ENCODE measurements around the gene MRPL3. TPM values are rescaled to one million over a fixed set of nuclear protein-coding genes. Genes with fewer than 3 reads are reported as not detected.
"Not testable (repeated sequence)": the region's sequence is repeated elsewhere in the genome, so short reads cannot be mapped to it uniquely, and the experiment has no call there.

MRPL3 gene
- total RNA-seq, 2 experiments from 2014 or later = 168 TPM

- Mint-ChIP-seq H3K36me3 (ENCODE audit: low read depth) (peaks cover 48% of the 10 kb centered on the region), H3K27ac (no peak overlapping the region), H3K9me3 (no peaks in the 10 kb centered on the region), H3K27me3 (no peaks in the 10 kb centered on the region), H3K4me3 (no peak overlapping the region), H3K4me1 (ENCODE audit: low read depth) (peaks cover 27% of the 10 kb centered on the region)
- CTCF ChIA-PET = no interaction called here
- ATAC-seq (no peak), DNase-seq (no peak)
- intact Hi-C loops (cut with micrococcal nuclease) = no loop called here
- TF ChIP-seq CTCF (IDR thresholded peaks at IDR 0.05) = no peak
- POLR2A ChIA-PET = interaction anchor here (0.7 to 1.8 kb wide), 4 partner anchors 9 to 20 kb away, joined by 3 to 8 read pairs (median 3); no protein-coding TSS in a partner anchor
Measured at GRCh38 chr3:131491775-131492174, 11.0 kb downstream of the MRPL3 start.

DNA sequence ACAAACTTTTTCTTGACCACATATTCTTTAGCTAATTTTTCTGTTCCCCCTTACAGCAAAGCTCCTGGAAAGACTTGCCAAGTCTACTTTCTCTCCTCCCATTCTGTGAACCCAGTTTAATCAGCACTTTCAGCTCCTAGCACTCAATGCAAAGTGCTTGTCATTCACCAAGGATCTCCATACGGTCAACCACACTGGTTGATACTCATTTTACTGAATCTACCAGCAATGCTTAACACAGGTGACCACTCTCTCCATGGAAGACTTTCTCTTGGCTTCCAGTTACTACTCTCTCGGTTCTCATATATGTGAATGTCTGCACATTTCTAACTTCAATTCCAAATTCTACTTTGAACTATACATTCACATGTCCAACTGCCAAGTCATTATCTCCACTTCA, 11.7 kb downstream of the MRPL3 start:
- Mint-ChIP-seq H3K27me3 (no peaks in the 10 kb centered on the region), H3K9me3 (no peaks in the 10 kb centered on the region), H3K27ac (no peak overlapping the region), H3K4me1 (ENCODE audit: low read depth) (peaks cover 29% of the 10 kb centered on the region), H3K36me3 (ENCODE audit: low read depth) (peaks cover 49% of the 10 kb centered on the region), H3K4me3 (no peak overlapping the region)
- DNase-seq (no peak), ATAC-seq (no peak)
- TF ChIP-seq CTCF (IDR thresholded peaks at IDR 0.05) = no peak
- ChIA-PET CTCF (interaction anchor here (0.8 to 1.5 kb wide), 2 partner anchors 20 to 458 kb away, joined by 3 to 5 read pairs; no protein-coding TSS in a partner anchor), POLR2A (interaction anchor here (1.6 to 1.8 kb wide), 2 partner anchors 9 to 10 kb away, joined by 3 to 8 read pairs; no protein-coding TSS in a partner anchor)
- intact Hi-C loops (cut with micrococcal nuclease) = no loop called here

DNA sequence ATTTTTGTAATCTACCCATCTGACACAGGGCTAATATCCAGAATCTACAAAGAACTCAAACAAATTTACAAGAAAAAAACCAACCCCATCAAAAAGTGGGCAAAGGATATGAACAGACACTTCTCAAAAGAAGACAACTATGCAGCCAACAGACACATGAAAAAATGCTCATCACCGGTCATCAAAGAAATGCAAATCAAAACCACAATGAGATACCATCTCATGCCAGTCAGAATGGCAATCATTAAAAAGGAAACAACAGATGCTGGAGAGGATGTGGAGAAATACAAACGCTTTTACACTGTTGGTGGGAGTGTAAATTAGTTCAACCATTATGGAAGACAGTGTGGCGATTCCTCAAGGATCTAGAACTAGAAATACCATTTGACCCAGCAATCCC, 16.2 kb downstream of the MRPL3 start:
- CTCF ChIA-PET; H3K9me3 Mint-ChIP-seq; H3K27me3 Mint-ChIP-seq; H3K4me3 Mint-ChIP-seq; ATAC-seq; intact Hi-C loops (cut with micrococcal nuclease); DNase-seq; POLR2A ChIA-PET: not testable (repeated sequence)
- Mint-ChIP-seq H3K4me1 (ENCODE audit: low read depth) (peaks cover 25% of the 10 kb centered on the region), H3K36me3 (ENCODE audit: low read depth) (peaks cover 47% of the 10 kb centered on the region), H3K27ac (peak overlapping the region; percentile 75)

DNA sequence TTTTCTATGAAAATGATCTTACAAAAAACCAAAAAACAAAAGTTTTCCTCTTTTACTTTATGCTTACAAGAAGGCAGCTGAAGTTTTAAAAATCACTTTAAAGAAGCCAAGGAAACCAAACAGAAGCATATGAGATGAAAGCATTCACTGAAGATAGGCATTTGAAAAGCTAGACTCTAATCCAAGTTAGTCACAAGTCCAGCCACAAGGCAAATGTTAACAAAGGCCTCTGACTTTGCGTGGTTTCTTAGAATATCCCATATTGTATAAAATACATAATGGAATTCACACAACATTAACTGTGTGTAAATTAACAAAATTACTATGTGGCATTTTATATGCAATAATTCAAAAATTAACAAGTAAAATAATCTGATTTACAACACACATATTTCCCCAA, 17.7 kb downstream of the MRPL3 start:
- Mint-ChIP-seq H3K27ac (no peak overlapping the region), H3K4me3 (no peak overlapping the region), H3K36me3 (ENCODE audit: low read depth) (peaks cover 53% of the 10 kb centered on the region), H3K9me3 (no peaks in the 10 kb centered on the region), H3K27me3 (no peaks in the 10 kb centered on the region), H3K4me1 (ENCODE audit: low read depth) (peaks cover 25% of the 10 kb centered on the region)
- intact Hi-C loops (cut with micrococcal nuclease) = no loop called here
- ChIA-PET POLR2A (interaction anchor here (1.3 kb wide), 1 partner anchor 9 kb away, joined by 3 read pairs; no protein-coding TSS in a partner anchor), CTCF (interaction anchor here (1.5 kb wide), 1 partner anchor 452 kb away, joined by 4 read pairs; no protein-coding TSS in a partner anchor)
- ATAC-seq = no peak
- TF ChIP-seq CTCF (IDR thresholded peaks at IDR 0.05) = no peak
- no peak for DNase-seq

DNA sequence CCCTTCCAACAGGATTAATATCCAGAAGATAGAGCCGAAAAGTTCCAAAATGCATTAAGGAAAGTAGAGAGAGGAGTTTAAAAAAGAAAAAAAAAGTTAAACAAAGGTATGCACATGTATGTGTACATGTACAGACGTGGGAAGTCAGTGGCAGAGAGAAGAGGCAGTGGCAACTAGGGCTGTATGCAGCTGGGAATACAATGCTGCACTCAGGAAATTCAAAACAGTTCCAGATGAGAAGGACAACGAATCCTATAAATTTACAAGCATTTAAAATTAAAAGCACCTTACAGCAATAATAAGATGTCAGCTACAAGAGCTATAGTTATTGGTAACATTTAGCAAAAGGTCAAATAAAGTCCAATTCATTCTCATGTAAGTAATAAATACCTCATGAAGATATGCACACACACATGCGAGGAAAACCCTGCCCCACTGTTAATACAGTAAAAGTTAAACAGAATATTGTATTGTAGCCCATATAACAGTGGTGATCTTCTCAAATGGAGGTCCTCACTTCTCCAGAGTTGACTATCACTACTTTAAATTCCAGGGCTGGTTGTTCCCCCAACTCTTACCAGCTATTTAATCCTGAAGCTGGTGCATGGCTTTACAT, 18.2 kb downstream of the MRPL3 start:
- POLR2A ChIA-PET = interaction anchor here (1.3 kb wide), 1 partner anchor 8 kb away, joined by 3 read pairs; no protein-coding TSS in a partner anchor
- no peaks in the 10 kb centered on the region for H3K9me3 Mint-ChIP-seq

More for the DNA sequence above, 18.2 kb downstream of the MRPL3 start:
- peaks cover 55% of the 10 kb centered on the region for H3K36me3 Mint-ChIP-seq (ENCODE audit: low read depth)
- CTCF ChIA-PET = interaction anchor here (1.5 kb wide), 1 partner anchor 452 kb away, joined by 4 read pairs; no protein-coding TSS in a partner anchor
- TF ChIP-seq CTCF (IDR thresholded peaks at IDR 0.05) = no peak
- peak overlapping the region; percentile 12 for H3K27ac Mint-ChIP-seq
- H3K4me1 Mint-ChIP-seq (ENCODE audit: low read depth) = peaks cover 25% of the 10 kb centered on the region
- ATAC-seq (no peak), DNase-seq (no peak)
- no peak overlapping the region for H3K4me3 Mint-ChIP-seq
- H3K27me3 Mint-ChIP-seq = no peaks in the 10 kb centered on the region
- intact Hi-C loops (cut with micrococcal nuclease) = no loop called here
